Endometrial microvascular endothelial cells (primary cell): ENCODE measurements around the gene OR2T10. TPM values are rescaled to one million over a fixed set of nuclear protein-coding genes. Genes with fewer than 3 reads are reported as not detected.

Experiments
- total RNA-seq: library from RNA; depleted of rRNA; stranded (reverse); fragments of >200 nt; gene quantifications from one replicate; pipeline ENCODE4 v1.2.3, GENCODE V29; 2015; ENCODE audit errors: inconsistent ontology term

OR2T10 gene
- total RNA-seq, 1 donor from 2014 or later, result not detected

Other genes with a start within 250 kb of the OR2T10 start
- not detected for gene OR14C36, start 248.9 kb downstream of the OR2T10 start, total RNA-seq
- not detected for gene OR2T4, start 236.0 kb downstream of the OR2T10 start, total RNA-seq
- gene OR2T6, start 222.0 kb downstream of the OR2T10 start, total RNA-seq, result not detected
- gene OR2T1, start 194.7 kb downstream of the OR2T10 start, total RNA-seq, result not detected
- gene OR2T2, start 152.1 kb downstream of the OR2T10 start, total RNA-seq, result not detected
- not detected for gene OR2T3, start 124.3 kb downstream of the OR2T10 start, total RNA-seq
- not detected for gene OR2T5, start 109.1 kb downstream of the OR2T10 start, total RNA-seq
- not detected for gene OR2G6, start 89.6 kb downstream of the OR2T10 start, total RNA-seq
- gene OR2T29, start 34.9 kb downstream of the OR2T10 start, total RNA-seq, result not detected
- gene OR2T34, start 22.9 kb downstream of the OR2T10 start, total RNA-seq, result not detected
- not detected for gene OR2T11, start 37.4 kb upstream of the OR2T10 start, total RNA-seq
- not detected for gene OR2T35, start 47.6 kb upstream of the OR2T10 start, total RNA-seq
- gene OR2T27, start 57.8 kb upstream of the OR2T10 start, total RNA-seq, result not detected
- not detected for gene OR14I1, start 105.1 kb upstream of the OR2T10 start, total RNA-seq
- gene LYPD8, start 158.1 kb upstream of the OR2T10 start, total RNA-seq, result not detected
- 23.0 TPM for gene SH3BP5L, start 228.2 kb upstream of the OR2T10 start, total RNA-seq
- gene ZNF672, start 240.5 kb upstream of the OR2T10 start, total RNA-seq, result 29.5 TPM